Nucleus accumbens (tissue), 56 donors: ENCODE results near the gene MAGEF1.

Source experiments
- DNase-seq, 56 donors: peaks; one replicate each; lab custom pipeline; 2025; lab: John Stamatoyannopoulos, UW

Gene MAGEF1

DNA sequence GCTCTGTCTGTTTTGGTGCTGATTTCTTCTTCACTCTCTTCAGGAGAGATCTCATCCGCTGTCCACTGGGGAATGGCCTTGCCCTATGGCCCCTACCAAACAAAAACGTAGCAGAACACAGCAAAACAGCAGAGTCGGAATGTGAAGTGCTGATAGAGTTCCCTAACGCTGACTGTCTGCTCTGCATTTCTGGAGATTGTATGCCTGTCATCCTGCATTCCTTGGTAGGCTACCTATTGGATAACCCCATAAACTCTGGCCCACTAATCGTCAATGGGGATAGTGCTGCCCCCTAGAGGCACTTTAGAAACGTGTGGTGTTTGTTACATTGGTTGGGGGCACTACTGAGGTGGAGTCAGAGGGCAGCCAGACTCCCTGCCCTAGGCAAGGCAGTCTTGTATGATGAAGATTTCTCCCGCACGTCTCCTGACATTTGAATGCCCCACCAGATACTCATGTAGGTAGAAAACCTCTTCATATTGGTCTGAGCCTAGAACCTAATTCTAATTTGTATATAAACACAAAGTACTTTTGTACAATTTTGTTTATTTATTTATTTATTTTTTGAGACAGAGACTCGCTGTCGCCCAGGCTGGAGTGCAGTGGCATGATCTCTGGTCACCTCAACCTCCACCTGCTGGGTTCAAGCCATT is 15.6 kb upstream of the MAGEF1 start:
- DNase-seq: peak in 33 of 56 donors; percentile 4 to 69 (median 21)

DNA sequence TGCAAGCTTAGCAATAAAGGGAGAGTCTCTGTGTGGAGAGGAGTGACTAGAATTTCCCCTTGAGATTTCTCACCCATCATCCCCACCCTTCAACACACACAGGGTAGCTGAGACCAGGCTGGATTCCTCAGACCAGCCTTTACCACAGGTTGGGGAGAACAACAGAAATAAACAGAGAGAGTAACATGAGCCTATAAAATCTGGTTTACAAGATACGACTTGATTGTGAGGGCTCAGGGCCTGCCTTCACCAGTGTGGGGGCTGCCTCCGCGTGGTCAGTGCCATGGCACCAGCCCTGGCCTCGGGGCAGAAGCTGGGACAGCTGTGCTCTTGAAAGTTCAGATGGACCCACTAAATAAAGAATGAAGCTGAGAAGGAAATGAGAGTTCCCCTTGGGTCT is 14.6 kb upstream of the MAGEF1 start:
- no peak for DNase-seq

DNA sequence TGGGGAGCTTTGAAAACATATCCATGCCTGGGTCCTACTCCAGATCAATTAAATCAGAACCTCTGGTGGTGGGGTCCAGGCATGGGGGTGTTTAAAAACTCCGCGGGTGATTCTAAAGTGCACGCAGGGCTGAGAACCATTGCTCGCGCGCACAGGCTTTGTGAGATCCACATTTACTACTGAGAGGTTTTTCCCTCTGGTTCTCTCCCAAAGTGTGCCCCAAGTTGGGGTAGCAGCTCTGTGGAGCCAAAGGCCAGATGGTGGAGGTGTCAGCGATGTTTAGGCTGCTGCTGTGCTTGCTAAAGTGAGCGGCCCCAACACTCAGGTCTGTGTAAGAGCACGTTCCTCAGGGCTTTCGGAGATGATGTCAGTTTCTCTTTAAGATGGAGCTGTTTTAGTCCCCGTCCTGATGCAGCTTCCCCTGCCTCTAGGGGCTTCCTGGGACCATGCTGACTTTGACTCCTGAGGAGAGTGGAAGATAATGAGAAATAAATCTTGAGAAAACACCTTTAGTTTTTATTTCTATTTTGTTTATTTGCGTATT is 13.4 kb upstream of the MAGEF1 start:
- no peak for DNase-seq

DNA sequence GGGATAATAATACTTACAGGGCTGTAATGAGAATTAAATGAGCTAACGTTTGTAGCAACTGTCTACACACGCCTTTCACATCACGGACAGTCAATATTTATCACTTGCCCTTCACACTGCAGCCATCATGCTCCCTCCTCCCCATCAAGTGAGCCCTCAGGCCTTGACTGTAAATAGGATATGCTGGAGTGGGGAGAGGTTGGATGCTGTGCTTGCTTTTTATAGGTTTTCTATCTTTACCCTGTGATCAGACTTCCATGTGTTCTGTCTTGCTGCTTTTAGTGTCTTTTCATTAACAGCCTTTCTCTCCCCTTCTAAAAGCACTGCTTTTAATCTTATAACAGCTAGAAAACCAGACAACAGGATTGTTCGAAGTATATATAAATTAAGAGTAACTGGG is 12.8 kb upstream of the MAGEF1 start:
- no peak for DNase-seq

DNA sequence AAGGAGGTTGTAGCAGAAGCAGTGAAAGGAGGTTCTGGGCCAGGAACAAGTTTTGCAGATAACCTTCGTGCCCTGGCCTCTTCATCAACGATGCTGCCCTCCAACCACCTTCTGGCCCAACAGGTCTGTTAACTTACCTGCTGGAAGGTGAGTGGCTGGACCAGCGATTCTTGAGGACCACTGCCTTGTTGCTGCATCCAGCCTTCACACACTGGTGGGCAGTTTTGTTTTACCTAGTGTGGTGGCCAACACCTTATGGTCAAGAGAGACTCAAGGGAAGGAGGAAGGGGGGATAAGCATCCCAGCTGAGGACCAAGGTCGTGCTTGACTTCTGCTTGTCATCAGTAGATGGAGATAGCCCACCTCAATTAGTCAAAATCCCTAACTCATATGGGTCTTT is 7.8 kb upstream of the MAGEF1 start:
- no peak for DNase-seq

DNA sequence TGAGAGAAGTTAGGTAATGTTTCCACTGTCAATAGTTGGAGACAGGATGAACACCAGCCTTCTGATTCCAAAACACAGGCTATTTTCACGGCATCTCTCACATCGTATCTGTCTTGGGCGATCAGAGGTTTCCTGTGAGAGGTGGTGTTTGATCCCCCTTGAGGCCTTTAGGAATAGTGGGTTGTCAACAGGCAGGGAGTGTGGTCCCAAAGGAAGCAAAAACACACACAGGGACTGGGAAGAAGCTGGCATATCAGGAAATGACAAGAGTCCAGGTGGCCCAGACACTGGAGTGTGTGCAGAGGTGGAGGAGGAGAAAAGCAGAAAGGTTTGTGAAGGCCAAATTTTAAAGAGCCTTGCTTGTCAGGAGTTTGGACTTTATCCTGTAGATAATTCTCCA is 6.6 kb upstream of the MAGEF1 start:
- DNase-seq: no peak

DNA sequence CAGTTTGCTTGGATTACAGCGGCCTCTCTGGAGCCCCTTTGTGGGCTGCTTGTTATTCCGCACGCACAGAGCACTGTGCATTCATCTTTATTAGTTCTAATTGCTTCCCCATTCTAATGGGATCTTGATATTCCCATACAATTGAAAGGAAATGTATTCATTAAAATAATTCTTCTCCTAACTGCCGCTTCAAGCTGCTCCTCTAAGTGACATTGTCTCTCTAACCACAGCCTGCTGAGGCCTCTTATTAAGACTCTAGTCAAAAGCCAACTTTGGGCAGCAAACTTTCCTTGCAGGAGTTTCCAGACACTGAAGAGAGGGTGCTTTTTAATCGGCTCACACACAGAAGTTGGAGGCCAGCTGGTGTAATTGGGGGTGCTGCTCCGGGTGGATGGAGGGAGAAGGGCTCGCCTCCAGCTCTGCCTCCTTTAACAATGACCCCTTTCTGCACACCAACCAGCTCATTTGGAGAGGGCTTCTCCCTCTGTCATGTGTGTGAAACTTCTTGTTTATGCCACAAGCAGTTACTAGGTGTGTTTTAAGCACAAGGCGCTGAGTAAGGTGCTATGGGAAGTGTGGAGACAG is 5.6 kb upstream of the MAGEF1 start:
- peak in 36 of 56 donors; percentile 5 to 68 (median 30) for DNase-seq

DNA sequence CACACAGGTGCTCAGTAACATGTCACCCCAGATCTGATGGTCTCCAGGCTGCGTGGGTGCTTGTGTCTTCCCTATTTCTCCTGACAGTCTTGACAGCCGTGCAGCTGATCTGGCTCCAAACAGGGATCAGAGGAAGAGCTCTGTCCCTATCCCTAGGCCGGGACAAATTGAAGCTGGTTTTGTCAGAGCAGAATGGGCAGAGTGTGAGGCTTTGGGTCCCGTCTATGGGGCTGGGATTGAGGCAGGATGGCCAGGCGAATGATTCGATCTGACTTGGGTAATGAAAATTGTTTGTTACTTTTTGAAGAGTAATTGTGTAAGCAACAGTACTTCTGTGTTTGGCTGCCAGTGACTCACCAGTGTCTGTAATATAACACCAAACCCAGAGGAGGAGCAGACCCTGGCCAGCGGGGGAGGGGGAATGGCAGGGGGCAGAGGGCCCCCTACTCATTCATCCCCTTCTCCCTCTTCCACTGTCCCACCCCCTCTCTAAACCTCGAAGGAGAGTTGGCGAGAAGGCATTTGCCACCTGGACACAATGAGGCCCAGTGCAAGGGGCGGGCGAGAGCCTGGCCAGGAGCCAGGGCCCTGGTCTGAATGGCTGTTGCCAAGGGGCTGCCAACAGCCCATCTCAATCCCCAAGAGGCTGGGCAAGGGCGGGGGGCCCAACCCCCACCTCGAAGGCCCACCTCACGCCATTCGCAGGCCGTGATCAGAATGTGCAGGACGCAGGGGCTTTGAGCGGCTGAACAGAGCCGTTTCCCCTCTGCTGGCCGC is 4.9 kb upstream of the MAGEF1 start:
- peak in 44 of 56 donors; percentile 8 to 78 (median 38) for DNase-seq

DNA sequence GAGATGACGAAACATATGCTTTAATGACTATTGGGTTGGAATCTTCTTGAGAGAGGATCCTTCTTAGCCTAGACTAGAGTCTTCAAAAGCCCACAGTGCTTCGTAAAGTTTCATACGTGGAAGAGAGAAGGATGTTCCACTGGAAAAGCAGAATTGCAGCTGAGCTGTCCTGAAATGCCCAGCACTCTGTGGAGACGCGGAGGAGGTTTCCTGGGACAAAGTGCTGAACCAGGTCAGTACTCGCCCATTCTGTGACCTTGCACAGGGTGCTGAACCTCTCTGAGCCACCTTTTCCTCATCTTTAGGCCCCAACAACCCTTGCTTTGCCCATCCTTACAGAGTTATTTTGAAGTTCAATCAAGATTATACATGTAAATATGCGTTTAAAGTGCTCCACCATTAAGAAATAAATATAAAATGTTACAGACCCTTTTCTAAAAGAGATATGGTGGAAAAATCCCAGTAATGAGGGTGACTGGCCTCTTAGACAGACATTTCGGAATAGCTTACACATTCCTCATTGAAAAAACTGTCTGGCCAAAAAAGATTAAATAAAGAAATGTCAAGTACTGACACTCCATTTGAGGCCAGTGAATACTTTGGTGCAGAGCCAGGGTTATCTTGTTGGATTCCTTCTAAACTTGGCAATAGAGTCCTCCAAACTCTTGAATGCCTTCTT is 4.2 kb upstream of the MAGEF1 start:
- no peak for DNase-seq

DNA sequence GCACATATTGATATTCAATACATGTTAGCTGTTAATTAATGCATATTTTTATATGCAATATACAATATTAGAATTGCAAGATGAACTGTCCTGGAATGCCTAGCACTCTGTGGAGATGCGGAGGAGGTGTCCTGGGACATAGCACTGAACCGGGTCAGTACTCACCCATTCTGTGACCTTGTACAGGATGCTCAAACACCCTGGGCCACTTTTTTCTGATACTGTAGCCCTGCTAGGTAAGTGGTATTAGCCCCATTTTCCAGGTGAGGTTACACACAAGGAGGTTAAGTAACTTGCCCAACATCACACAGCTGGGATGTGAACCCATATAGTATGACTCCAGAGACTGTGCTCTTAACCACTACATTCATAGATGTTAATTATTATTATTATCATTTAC is 1.7 kb upstream of the MAGEF1 start:
- DNase-seq: no peak

DNA sequence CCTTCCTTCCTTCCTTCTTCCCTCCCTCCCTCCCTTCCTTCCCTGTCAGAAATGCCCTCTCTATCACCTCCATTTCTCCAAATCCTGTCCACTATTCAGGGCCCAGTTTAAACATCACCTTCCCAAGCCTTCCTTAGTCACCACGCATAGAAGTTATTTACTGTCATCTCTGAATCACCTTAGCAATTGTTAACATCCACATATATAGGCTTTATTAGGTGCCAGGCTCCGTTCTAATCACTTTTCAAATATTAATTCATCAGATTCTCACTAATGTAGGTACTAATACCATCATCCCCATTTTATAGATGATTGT is 1.1 kb upstream of the MAGEF1 start:
- no peak for DNase-seq

DNA sequence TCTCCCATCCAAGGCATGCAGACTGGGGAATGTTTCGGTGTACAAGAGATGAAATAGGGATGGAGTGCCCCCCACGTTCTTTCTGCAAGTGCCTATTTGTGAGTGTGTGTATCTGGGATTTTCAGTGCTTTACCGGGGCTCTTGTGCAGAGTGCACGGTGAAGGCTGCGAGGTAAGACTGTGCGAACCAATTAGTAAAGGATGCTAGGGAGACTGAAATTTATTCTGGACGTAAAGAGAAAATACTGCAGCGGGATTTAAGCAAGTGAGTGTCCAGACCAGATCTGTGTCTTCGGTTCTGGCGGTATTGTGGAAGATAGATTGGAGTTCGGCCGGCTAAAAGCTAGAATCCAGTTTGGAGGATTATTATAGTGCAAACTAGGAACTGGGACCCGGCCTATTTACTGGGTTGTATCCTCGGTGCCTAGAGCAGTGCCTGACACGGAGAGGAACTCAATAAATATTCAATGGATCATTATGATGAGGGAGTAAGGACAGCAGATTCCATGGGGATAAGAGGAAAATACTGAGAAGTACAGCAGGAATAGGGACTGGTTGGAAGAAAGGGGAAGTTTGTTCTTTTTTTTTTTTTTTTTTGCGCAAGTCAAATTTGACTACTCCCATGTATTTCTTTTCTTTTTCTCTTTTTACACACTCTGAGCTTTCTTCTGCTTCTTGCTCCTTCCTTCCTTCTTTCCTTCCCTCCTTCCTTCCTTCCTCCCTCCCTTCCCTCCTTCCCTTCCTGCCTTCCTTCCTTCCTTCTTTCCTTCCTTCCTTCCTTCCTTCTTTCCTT is 580 bp upstream of the MAGEF1 start:
- peak in 1 of 56 donors; percentile 72 for DNase-seq

DNA sequence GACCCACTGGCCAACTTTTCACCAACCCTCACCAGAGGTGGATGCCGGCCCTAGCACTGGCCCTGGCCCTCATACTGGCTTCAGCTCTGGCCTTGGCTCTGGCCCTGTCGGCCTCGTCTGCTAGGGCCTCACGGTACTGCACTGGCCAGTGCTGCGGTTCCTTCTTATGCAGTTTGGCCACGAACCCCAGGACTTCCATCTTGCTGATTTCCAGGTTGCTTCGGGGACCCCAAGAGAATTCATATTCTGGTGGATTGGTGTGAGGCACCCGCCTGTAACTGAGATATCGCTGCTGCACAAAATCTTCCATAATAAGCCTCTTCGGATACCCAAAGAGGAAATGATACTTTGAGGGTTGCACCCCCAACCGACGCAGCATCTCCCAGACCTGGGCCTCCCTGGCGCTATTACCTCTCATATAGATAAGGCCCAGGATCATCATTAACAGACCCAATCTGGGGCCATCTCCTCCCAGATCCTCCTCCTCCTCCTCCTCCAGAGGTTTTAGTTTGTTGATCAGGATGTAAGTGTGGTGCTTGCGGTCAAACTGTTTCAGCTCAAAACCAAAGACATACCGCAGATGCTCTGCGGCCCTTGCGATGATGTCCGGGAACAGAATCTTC is 883 bp downstream of the MAGEF1 start:
- peak in 13 of 56 donors; percentile 26 to 58 (median 37) for DNase-seq

DNA sequence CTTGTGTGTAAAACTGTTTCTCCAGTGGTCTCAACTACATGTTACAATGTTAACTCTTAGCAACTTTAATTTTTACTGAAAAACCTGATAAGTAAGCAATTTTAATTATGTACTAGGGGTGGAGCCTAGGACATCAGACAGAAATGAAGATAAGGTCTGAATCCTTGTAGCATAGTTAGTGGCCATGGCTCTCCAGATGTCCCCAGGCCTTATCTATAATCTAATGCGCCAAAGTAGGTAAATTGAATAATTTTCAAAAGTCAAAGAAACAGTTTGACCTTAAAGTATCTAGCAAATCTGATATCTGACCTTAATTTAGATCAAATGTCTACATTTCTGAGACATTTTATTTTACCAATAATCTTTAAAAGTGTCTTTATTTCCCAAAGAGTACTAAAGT is 8.2 kb downstream of the MAGEF1 start:
- DNase-seq: no peak

DNA sequence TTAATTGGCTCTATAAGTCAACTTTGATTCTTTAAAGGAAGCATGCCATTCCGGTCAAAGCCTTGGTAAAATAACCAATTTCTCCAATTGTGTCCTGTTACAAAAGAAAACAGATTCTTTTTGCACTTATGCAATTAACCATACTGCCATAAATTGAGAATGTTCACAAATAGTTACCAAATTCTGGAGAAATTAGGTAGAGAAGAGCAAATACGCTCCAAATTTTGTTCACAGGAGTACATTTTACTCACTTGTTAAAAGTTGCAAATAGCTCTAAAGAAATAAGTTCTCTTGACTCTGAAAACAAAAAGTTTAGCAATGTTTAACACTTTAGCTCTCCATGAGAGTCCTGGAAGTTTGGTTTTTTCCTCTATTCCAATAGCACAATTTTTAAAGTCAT is 11.1 kb downstream of the MAGEF1 start:
- no peak for DNase-seq

DNA sequence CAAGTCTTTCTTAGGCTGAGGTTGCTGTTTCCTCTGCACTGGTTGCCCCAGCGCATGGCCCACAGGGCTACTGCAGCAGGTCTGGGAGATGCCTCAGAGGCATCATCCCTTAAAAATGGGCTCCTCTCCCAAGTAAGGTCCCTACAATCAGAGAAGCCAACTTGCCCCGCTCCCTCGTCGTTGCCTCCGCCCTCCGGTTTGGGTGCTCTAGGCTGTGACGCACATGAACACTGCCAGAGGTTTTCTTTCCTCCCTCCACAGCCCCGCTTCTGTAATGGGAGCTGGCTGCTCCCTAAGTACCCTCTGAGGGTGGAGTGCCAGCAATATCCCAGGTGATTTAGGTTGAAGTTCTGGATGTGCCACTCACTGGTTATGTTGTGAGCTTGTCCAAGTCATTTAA is 14.0 kb downstream of the MAGEF1 start:
- DNase-seq: no peak

DNA sequence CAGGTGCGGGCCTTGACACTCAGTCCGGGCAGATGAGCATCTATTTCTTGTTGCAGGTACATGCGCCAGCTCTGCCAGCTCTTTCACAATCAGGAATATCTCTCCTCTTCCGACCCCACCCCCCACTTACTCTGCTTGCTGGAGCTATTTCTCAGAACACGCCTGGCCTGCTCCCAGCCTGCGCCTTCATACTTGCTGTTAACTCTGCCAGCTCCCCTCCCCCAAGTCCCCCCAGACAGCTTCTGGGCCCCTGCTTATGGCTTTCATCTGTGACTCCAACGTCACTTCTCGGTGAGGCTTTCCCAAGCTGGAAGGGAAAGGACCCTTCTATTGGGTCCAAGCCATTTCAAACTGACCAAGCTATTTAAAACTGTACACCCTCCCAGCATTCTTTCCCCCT is 15.2 kb downstream of the MAGEF1 start:
- no peak for DNase-seq

DNA sequence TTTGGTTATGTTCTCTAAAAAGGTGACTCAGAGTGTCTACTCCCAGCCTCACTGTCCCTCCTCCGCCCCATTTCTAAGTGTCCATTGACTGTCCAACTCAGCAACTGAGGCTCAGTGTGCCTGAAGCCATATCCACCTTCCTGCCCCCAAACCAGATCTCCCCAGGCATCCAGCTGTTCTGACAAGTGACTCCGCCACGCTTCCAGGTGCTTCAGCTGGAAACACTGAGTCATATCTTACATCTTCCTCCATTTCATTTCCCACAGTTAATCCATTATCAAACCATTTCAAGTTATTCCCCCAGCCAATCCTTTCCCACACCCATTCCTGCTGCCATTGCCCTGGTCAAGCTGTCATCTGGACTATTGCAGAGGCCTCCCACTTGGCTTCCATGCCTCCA is 17.1 kb downstream of the MAGEF1 start:
- DNase-seq: no peak

DNA sequence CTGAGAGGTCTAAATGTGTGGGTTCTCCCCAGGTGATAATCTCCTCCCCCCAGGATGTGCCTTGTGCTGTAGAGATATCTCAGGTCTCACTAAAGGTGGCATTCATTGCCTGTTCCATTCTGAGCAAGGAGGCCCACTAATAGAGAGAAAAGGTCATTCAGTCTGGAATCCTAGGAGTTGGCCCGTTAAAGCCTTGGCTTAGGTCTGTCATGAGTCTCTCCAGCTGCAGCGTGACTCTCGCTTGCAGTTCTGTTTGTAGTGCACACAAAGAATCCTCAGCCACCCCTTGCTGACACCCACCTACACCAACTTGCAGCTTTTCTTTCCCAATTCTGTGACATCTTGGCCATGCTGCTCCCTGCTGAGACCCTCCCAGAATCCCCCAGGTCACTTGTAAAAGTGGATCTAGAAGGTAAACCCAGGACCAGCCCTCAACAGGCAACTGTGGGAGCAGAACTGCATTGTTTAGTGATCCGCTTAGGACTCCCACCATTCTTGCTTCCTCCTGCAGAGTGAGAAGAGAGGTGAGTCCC is 17.7 kb downstream of the MAGEF1 start:
- DNase-seq: no peak
